DOHH2 (cell line): ENCODE measurements around the gene DUSP2.

Experiments used
- CTCF ChIP-seq: fragments of 200-600 bp; sonication (generic); IDR thresholded peaks from one replicate; pipeline ENCODE4 v1.5.1; 2014; ENCODE audit warnings: antibody characterized with exemption, mild to moderate bottlenecking, low read depth, low read length; ENCODE audit not compliant: poor library complexity, severe bottlenecking
- EZH2phosphoT487 ChIP-seq: fragments of 200-600 bp; sonication (generic); IDR thresholded peaks from 2 replicates; pipeline ENCODE4 v1.6.1; 2017; ENCODE audit warnings: borderline replicate concordance, mild to moderate bottlenecking, antibody characterized with exemption, low read length, moderate library complexity, mixed read lengths

- TF ChIP-seq CTCF (no peak), EZH2phosphoT487 (no peak)
These were observed 6.5 kb upstream of the DUSP2 start for GRCh38 chr2:96151595-96152303.
